A549 (cell line): ENCODE measurements around the gene TTF1.

Source experiments
- MYC ChIP-seq: IDR thresholded peaks from 2 replicates; pipeline ENCODE4 v1.6.1; 2012; ENCODE audit warnings: mild to moderate bottlenecking, inconsistent platforms, low read length, improper control_type of control experiment, borderline replicate concordance
- RAD21 ChIP-seq, 2 experiments: fragments of >200 bp in 1 of 2; sonication (Bioruptor Twin) in 1 of 2; formaldehyde crosslinking in 1 of 2; IDR thresholded peaks in 1 of 2; conservative IDR thresholded peaks in 1 of 2; 2 replicates in 1 of 2; 3 replicates in 1 of 2; pipeline ENCODE4 v1.6.1; 2012 to 2018; ENCODE audit warnings: inconsistent platforms in 1 of 2
- TF ChIP-seq, protein P1 (sequence below): fragments of >200 bp; sonication (Bioruptor Twin); formaldehyde crosslinking; IDR thresholded peaks from 3 replicates; pipeline ENCODE4 v1.5.1; 2016

GRCh38 chr9:132411091-132411508 is 4.5 kb upstream of the TTF1 start:
- TF ChIP-seq, protein P1, sequence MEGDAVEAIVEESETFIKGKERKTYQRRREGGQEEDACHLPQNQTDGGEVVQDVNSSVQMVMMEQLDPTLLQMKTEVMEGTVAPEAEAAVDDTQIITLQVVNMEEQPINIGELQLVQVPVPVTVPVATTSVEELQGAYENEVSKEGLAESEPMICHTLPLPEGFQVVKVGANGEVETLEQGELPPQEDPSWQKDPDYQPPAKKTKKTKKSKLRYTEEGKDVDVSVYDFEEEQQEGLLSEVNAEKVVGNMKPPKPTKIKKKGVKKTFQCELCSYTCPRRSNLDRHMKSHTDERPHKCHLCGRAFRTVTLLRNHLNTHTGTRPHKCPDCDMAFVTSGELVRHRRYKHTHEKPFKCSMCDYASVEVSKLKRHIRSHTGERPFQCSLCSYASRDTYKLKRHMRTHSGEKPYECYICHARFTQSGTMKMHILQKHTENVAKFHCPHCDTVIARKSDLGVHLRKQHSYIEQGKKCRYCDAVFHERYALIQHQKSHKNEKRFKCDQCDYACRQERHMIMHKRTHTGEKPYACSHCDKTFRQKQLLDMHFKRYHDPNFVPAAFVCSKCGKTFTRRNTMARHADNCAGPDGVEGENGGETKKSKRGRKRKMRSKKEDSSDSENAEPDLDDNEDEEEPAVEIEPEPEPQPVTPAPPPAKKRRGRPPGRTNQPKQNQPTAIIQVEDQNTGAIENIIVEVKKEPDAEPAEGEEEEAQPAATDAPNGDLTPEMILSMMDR, result peak; percentile 76
- TF ChIP-seq RAD21 (conservative IDR thresholded peaks at IDR 0.05 in 1 of 2, IDR thresholded peaks at IDR 0.05 in 1 of 2) (peak; percentile 88 to 90), MYC (no peak)
